Upper lobe of left lung (tissue), 4 donors: ENCODE data around the gene PLB1.

Experiments used
- EP300 ChIP-seq, 4 donors: sonication (generic); formaldehyde crosslinking; IDR thresholded peaks; one replicate each; pipeline ENCODE4 v1.5.1; 2017; ENCODE audit warnings: antibody characterized with exemption in 4 of 4, control low read depth in 2 of 4
- TF ChIP-seq, protein P1 (sequence below), 6 experiments: fragments of 450-650 bp in 4 of 6; fragments of 200-600 bp in 2 of 6; sonication (generic) in 2 of 6; IDR thresholded peaks; one replicate each; pipeline ENCODE4 v1.5.1; 2016 to 2019; ENCODE audit warnings: antibody characterized with exemption in 6 of 6

DNA sequence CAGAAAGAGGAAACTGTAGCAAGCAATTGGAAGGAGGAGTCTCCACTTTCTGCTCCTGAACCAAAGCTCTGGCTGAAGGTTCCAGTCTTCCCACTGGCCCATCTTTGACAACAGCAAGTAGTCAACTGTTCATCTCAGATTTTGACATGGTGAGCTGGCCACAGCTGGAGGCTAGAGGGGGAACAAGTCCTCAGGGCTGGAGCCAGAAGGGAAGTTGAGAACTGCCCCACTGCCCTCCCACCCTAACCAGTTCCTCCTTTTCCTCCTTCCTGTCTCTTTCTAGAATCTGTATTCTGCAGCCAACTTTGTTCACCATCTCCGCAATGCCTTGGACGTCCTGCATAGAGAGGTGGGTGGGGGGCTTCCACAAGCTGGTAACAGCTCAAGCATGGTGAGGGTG, 105.8 kb downstream of the PLB1 start:
- TF ChIP-seq, protein P1, sequence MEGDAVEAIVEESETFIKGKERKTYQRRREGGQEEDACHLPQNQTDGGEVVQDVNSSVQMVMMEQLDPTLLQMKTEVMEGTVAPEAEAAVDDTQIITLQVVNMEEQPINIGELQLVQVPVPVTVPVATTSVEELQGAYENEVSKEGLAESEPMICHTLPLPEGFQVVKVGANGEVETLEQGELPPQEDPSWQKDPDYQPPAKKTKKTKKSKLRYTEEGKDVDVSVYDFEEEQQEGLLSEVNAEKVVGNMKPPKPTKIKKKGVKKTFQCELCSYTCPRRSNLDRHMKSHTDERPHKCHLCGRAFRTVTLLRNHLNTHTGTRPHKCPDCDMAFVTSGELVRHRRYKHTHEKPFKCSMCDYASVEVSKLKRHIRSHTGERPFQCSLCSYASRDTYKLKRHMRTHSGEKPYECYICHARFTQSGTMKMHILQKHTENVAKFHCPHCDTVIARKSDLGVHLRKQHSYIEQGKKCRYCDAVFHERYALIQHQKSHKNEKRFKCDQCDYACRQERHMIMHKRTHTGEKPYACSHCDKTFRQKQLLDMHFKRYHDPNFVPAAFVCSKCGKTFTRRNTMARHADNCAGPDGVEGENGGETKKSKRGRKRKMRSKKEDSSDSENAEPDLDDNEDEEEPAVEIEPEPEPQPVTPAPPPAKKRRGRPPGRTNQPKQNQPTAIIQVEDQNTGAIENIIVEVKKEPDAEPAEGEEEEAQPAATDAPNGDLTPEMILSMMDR (IDR thresholded peaks at IDR 0.05), result no peak
- TF ChIP-seq EP300 (IDR thresholded peaks at IDR 0.05), result no peak
